GM18498 (cell line): ENCODE measurements around the gene LGALS1.
"Not testable (repeated sequence)": the region's sequence is repeated elsewhere in the genome, so short reads cannot be mapped to it uniquely, and the experiment has no call there.

Experiments
- ATAC-seq: cut with Tn5 transposase; IDR thresholded peaks from one replicate; pipeline ENCODE4 v1.9.1; 2021; ENCODE audit warnings: mild to moderate bottlenecking, moderate library complexity; ENCODE audit not compliant: unreplicated experiment

Gene LGALS1

GRCh38 chr22:37716708-37717107, 41.3 kb downstream of the LGALS1 start:
- no peak for ATAC-seq

GRCh38 chr22:37717235-37717634, 41.8 kb downstream of the LGALS1 start:
- not testable (repeated sequence) for ATAC-seq

- ATAC-seq = not testable (repeated sequence)
These were observed 42.4 kb downstream of the LGALS1 start for GRCh38 chr22:37717746-37718305.

- ATAC-seq = no peak
These were observed 50.3 kb downstream of the LGALS1 start for GRCh38 chr22:37725551-37726240.

GRCh38 chr22:37726241-37726887, 50.9 kb downstream of the LGALS1 start:
- no peak for ATAC-seq

GRCh38 chr22:37728620-37729019, 53.2 kb downstream of the LGALS1 start:
- no peak for ATAC-seq
